ENCODE results near the gene GADD45G. TPM values are rescaled to one million over a fixed set of nuclear protein-coding genes. Genes with fewer than 3 reads are reported as not detected.

The GADD45G gene
- total RNA-seq, 1 donor from 2014 or later: 19.8 TPM

DNA sequence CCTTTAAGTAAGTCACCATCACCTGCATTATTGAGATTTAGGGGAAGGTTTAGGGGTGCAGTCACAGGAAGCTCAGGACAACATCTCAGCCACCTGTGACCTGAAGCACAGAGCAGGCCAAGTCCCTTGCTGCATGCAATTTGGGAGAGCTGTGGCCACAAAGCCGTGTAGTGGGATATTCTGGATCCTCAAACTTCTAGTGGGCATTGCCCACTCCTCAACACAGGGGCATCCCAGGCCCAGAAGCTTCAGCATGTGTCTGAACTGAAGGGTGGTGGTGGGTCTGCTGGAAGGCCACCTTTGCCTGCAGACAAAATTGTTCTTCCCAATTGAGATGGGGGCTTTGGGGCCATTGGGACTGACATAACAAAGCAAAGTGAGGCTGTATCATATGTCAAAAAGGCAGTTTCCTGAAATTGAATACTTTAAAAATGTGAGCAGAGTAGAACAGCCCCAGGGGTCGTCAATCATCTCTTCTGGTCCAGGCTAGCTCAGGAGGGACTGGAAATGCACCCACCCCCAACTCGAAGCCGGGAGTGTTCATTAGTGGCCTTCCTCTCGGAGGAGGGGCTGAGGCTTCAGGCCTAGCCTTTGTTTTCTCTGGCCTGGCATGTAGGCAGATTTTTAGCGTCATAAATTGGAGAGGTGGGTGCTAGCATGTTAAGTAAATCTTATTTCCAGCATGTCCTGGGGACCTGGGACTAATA is 2.8 kb upstream of the GADD45G start:
- Histone ChIP-seq H3K27me3 (peaks cover 3% of the 10 kb centered on the region), H3K27ac (no peak overlapping the region), H3K4me1 (peaks cover 24% of the 10 kb centered on the region), H3K36me3 (no peaks in the 10 kb centered on the region), H3K4me3 (no peak overlapping the region), H3K9me3 (no peaks in the 10 kb centered on the region)
- DNase-seq (peak; percentile 20), ATAC-seq (no peak)
- TF ChIP-seq, protein P1, sequence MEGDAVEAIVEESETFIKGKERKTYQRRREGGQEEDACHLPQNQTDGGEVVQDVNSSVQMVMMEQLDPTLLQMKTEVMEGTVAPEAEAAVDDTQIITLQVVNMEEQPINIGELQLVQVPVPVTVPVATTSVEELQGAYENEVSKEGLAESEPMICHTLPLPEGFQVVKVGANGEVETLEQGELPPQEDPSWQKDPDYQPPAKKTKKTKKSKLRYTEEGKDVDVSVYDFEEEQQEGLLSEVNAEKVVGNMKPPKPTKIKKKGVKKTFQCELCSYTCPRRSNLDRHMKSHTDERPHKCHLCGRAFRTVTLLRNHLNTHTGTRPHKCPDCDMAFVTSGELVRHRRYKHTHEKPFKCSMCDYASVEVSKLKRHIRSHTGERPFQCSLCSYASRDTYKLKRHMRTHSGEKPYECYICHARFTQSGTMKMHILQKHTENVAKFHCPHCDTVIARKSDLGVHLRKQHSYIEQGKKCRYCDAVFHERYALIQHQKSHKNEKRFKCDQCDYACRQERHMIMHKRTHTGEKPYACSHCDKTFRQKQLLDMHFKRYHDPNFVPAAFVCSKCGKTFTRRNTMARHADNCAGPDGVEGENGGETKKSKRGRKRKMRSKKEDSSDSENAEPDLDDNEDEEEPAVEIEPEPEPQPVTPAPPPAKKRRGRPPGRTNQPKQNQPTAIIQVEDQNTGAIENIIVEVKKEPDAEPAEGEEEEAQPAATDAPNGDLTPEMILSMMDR (IDR thresholded peaks at IDR 0.05): no peak
- intact Hi-C loops (cut with DNase I): loop anchor here (5.0 kb wide), 1 partner anchor 500 kb away; no protein-coding TSS in a partner anchor

DNA sequence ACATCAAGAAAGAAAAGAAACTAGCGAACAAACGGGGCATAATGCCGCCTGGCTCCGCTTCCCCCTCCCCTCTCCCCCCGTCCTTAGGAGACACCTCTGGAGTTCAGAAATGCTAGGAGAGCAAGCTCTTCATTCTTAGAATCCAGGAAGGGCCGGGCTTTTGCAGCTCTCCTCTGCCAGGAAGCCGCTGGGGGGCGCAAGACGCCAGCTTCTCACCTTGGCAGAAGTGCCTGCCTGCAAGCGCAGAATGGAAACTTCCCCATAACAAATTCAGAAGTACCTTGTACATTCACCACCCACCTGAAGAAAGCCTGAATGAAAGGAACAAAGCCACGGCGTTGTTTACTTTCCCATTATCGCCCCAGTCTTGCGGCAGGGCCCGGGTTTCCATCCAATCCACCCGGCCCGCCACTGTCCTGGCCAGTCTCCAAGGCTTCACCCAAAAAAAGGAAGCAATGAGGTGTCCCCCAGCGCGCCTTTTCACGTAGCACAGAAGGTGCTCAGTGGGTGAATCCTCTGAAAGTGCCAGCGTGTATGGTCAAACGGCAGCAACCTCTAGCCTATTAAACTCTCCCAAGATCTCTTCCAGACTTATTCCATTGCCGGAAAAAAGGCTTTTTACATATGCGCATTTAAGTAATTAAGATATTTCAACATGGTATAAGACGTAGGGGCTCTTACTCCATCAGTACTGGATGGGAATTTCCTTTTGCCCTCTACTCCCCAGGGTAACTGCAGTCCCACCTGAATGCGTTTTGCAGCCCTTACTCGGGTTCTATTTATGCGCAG is 1.6 kb upstream of the GADD45G start:
- H3K9me3 ChIP-seq: no peaks in the 10 kb centered on the region
- intact Hi-C loops (cut with DNase I): loop anchor here (5.0 kb wide), 1 partner anchor 499 kb away; no protein-coding TSS in a partner anchor
- H3K36me3 ChIP-seq: no peaks in the 10 kb centered on the region
- TF ChIP-seq, protein P1 (IDR thresholded peaks at IDR 0.05): peak; percentile 86
- ATAC-seq: peak; percentile 58
- peak overlapping the region; percentile 17 for H3K27ac ChIP-seq
- peaks cover 3% of the 10 kb centered on the region for H3K27me3 ChIP-seq
- DNase-seq: peak; percentile 95
- H3K4me1 ChIP-seq: peaks cover 29% of the 10 kb centered on the region
- H3K4me3 ChIP-seq: peak overlapping the region; percentile 74

DNA sequence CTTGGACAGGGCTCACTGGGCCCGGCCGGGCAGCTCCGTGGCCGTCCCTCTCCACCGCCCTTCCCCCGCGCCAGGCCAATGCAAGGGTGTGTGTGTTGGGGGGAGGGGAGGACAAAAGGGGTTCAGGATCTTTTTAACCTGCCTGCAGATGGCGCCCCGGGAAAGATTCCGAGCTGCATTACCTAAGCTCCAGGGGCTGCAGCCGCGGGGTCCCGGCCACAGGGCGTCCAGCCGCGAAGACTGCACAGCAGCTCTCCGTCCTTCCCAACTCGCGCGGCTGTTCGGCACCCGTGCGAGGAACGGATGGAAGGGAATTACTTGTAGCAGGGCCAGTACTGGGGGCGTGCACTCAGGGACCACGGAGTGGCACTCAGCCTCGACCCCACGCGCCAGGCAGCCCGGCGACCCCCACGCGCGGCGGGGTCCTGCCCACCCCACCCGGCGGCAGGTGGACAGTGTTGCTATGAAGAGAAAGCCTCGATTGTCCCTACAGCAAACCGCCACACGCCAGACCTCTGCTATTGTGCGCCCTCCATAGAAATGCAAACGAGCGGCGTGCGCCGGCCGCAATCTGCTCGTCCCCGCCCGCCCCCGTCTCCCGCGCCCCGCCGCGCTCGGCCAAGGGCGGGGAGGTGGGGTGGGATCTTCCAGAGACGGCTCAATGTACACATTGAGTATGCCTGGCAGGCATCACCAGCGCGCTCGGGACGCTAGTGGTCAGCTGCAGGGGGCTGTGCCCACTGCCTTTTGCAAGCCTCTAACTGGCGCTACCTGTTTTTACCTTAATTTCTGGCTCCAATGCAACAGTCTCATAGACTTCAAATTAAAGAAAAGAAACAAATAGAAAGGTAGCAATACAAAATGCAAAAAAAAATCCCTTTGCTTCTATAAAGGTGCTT is 796 bp upstream of the GADD45G start:
- H3K9me3 ChIP-seq: no peaks in the 10 kb centered on the region
- intact Hi-C loops (cut with DNase I): loop anchor here (5.0 kb wide), 1 partner anchor 498 kb away; no protein-coding TSS in a partner anchor
- peaks cover 1% of the 10 kb centered on the region for H3K27me3 ChIP-seq
- H3K36me3 ChIP-seq: no peaks in the 10 kb centered on the region
- ATAC-seq (peak; percentile 50), DNase-seq (peak; percentile 88)
- H3K27ac ChIP-seq: peak overlapping the region; percentile 17
- H3K4me3 ChIP-seq: peak overlapping the region; percentile 74
- TF ChIP-seq, protein P1 (IDR thresholded peaks at IDR 0.05): peak; percentile 54
- peaks cover 29% of the 10 kb centered on the region for H3K4me1 ChIP-seq

DNA sequence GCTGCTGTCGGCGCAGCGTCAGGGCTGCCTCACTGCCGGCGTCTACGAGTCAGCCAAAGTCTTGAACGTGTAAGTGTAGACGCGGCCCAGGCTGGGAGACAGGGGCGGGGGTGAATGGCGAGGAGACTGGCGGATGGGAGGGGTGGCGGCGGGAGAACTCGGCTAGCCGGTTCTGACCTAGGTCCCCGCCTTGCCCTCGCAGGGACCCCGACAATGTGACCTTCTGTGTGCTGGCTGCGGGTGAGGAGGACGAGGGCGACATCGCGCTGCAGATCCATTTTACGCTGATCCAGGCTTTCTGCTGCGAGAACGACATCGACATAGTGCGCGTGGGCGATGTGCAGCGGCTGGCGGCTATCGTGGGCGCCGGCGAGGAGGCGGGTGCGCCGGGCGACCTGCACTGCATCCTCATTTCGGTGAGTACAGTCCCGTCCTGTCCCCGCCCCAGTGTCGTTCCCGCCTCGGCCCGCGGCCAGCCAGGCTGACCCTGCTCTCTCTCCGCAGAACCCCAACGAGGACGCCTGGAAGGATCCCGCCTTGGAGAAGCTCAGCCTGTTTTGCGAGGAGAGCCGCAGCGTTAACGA is 745 bp downstream of the GADD45G start:
- TF ChIP-seq, protein P1 (IDR thresholded peaks at IDR 0.05): no peak
- peaks cover 29% of the 10 kb centered on the region for H3K4me1 ChIP-seq
- intact Hi-C loops (cut with DNase I): no loop called here

More for the DNA sequence above, 745 bp downstream of the GADD45G start:
- DNase-seq (peak; percentile 89), ATAC-seq (peak; percentile 59)
- Histone ChIP-seq H3K27ac (peak overlapping the region; percentile 94), H3K4me3 (peak overlapping the region; percentile 74), H3K36me3 (no peaks in the 10 kb centered on the region), H3K27me3 (no peaks in the 10 kb centered on the region), H3K9me3 (no peaks in the 10 kb centered on the region)

Data from upper lobe of right lung (tissue), 1 donor.